Sigmoid colon (tissue), 7 donors: ENCODE results near the gene DPP6. TPM values are rescaled to one million over a fixed set of nuclear protein-coding genes. Genes with fewer than 3 reads are reported as not detected.

Source experiments
- DNase-seq: peaks from one replicate; pipeline ENCODE4 v3.0.0-alpha.2; 2019
- H3K27ac ChIP-seq, 4 donors: fragments of 200-600 bp; sonication (generic); one replicate each; pipeline ENCODE4 v1.5.1; 2016 to 2019; ENCODE audit warnings: mild to moderate bottlenecking in 1 of 4
- H3K27me3 ChIP-seq, 3 donors: fragments of 200-600 bp; sonication (generic); one replicate each; pipeline ENCODE4 v1.5.1; 2019; ENCODE audit warnings: mild to moderate bottlenecking in 1 of 3
- H3K36me3 ChIP-seq, 4 donors: fragments of 200-600 bp; sonication (generic); one replicate each; pipeline ENCODE4 v1.5.1; 2016 to 2019
- H3K4me1 ChIP-seq, 4 donors: fragments of 200-600 bp; sonication (generic); one replicate each; pipeline ENCODE4 v1.5.1; 2017 to 2019
- H3K4me3 ChIP-seq, 4 donors: fragments of 200-600 bp; sonication (generic); one replicate each; pipeline ENCODE4 v1.5.1; 2017 to 2019; ENCODE audit warnings: mild to moderate bottlenecking in 2 of 4, moderate library complexity in 1 of 4
- H3K9me3 ChIP-seq, 4 donors: fragments of 200-600 bp in 3 of 4; sonication (generic) in 3 of 4; one replicate each; pipeline versions ENCODE4 v1.5.1 to v1.6.1; 2013 to 2019
- CTCF ChIP-seq, 4 experiments: fragments of 450-650 bp in 3 of 4; fragments of 200-600 bp in 1 of 4; IDR thresholded peaks; one replicate each; pipeline ENCODE4 v1.5.1; 2016 to 2019; ENCODE audit warnings: antibody characterized with exemption in 4 of 4, mild to moderate bottlenecking in 3 of 4, moderate library complexity in 2 of 4
- EP300 ChIP-seq, 4 donors: sonication (generic); formaldehyde crosslinking; IDR thresholded peaks; one replicate each; pipeline ENCODE4 v1.6.1; 2017; ENCODE audit warnings: antibody characterized with exemption in 4 of 4
- POLR2A ChIP-seq, 2 donors: fragments of 450-650 bp; IDR thresholded peaks; one replicate each; pipeline ENCODE4 v1.6.1; 2016; ENCODE audit warnings: antibody characterized with exemption in 2 of 2, mild to moderate bottlenecking in 2 of 2, moderate library complexity in 2 of 2
- POLR2AphosphoS5 ChIP-seq, 4 donors: sonication (generic); formaldehyde crosslinking; IDR thresholded peaks; one replicate each; pipeline ENCODE4 v1.6.1; 2017; ENCODE audit warnings: antibody characterized with exemption in 4 of 4
- WGBS, 2 donors: extraction: QIAGEN DNeasy Blood & Tissue Kit; methylation state at CpG; one replicate each; pipeline ENCODE4 v1.1.7; 2013; 5-methylcytosine and 5-hydroxymethylcytosine counted together
- intact Hi-C: fragments of 100-400 bp; cut with DNase I; formaldehyde crosslinking; loops from one replicate; pipeline ENCODE4 v1.15.1; 2023
- polyA plus RNA-seq, 3 donors: library from polyadenylated mRNA; stranded (reverse); fragments of 200-250 nt; gene quantifications; one replicate each; pipeline ENCODE4 v1.2.3, GENCODE V29; 2013
- total RNA-seq, 4 donors: library from RNA; depleted of rRNA; stranded (reverse); fragments of >200 nt; gene quantifications; one replicate each; pipeline ENCODE4 v1.1.0, GENCODE V29; 2016
- donor health status: healthy with polysubstance abuse.
- donor health status: Bipolar disorder and iron deficiency.
- donor health status: healthy.

The DPP6 gene
- total and polyA plus RNA-seq, 7 donors = 1.2 to 53.2 (median 41.0) TPM; not detected in 1

GRCh38 chr7:154388999-154389398 is 336.8 kb downstream of the DPP6 start:
- intact Hi-C loops = no loop called here
- H3K4me1 ChIP-seq = no peaks in the 10 kb centered on the region
- TF ChIP-seq EP300 (IDR thresholded peaks at IDR 0.05) (no peak), CTCF (IDR thresholded peaks at IDR 0.05) (no peak), POLR2A (IDR thresholded peaks at IDR 0.05) (no peak), POLR2AphosphoS5 (IDR thresholded peaks at IDR 0.05) (no peak)
- no peak overlapping the region for H3K4me3 ChIP-seq
- DNase-seq = no peak
- H3K9me3 ChIP-seq = no peaks in the 10 kb centered on the region
- 70 to 77% methylated on average over 10 of the region's 10 CpGs for WGBS, 2 donors
- H3K36me3 ChIP-seq = no peaks in the 10 kb centered on the region
- no peak overlapping the region for H3K27ac ChIP-seq
- no peaks in the 10 kb centered on the region for H3K27me3 ChIP-seq

GRCh38 chr7:154390961-154391360 is 338.8 kb downstream of the DPP6 start:
- 96 to 97% methylated on average over 17 of the region's 17 CpGs for WGBS, 2 donors
- H3K36me3 ChIP-seq = no peaks in the 10 kb centered on the region
- no peak overlapping the region for H3K27ac ChIP-seq
- no peaks in the 10 kb centered on the region for H3K4me1 ChIP-seq
- intact Hi-C loops = no loop called here
- no peak for DNase-seq
- no peak overlapping the region for H3K4me3 ChIP-seq
- no peaks in the 10 kb centered on the region for H3K27me3 ChIP-seq
- TF ChIP-seq POLR2A (IDR thresholded peaks at IDR 0.05) (no peak), EP300 (IDR thresholded peaks at IDR 0.05) (no peak), CTCF (IDR thresholded peaks at IDR 0.05) (no peak), POLR2AphosphoS5 (IDR thresholded peaks at IDR 0.05) (no peak)
- no peaks in the 10 kb centered on the region for H3K9me3 ChIP-seq

GRCh38 chr7:154394804-154395203 is 342.6 kb downstream of the DPP6 start:
- WGBS, 2 donors = 85 to 87% methylated on average over 2 of the region's 2 CpGs
- TF ChIP-seq CTCF (IDR thresholded peaks at IDR 0.05) (no peak), EP300 (IDR thresholded peaks at IDR 0.05) (no peak), POLR2A (IDR thresholded peaks at IDR 0.05) (no peak), POLR2AphosphoS5 (IDR thresholded peaks at IDR 0.05) (no peak)
- intact Hi-C loops = no loop called here
- H3K36me3 ChIP-seq = no peaks in the 10 kb centered on the region
- no peaks in the 10 kb centered on the region for H3K27me3 ChIP-seq
- H3K27ac ChIP-seq = no peak overlapping the region
- no peaks in the 10 kb centered on the region for H3K4me1 ChIP-seq
- H3K9me3 ChIP-seq = no peaks in the 10 kb centered on the region
- H3K4me3 ChIP-seq = no peak overlapping the region
- DNase-seq = no peak

GRCh38 chr7:154406312-154406711 is 354.1 kb downstream of the DPP6 start:
- TF ChIP-seq EP300 (IDR thresholded peaks at IDR 0.05) (no peak), CTCF (IDR thresholded peaks at IDR 0.05) (no peak), POLR2A (IDR thresholded peaks at IDR 0.05) (no peak), POLR2AphosphoS5 (IDR thresholded peaks at IDR 0.05) (no peak)
- intact Hi-C loops = no loop called here
- Histone ChIP-seq H3K4me3 (no peak overlapping the region), H3K36me3 (no peaks in the 10 kb centered on the region), H3K27me3 (no peaks in the 10 kb centered on the region), H3K4me1 (no peaks in the 10 kb centered on the region), H3K9me3 (no peaks in the 10 kb centered on the region), H3K27ac (no peak overlapping the region)
- no peak for DNase-seq
- WGBS, 2 donors = 89% methylated on average over 8 of the region's 8 CpGs

GRCh38 chr7:154409703-154410311 is 357.6 kb downstream of the DPP6 start:
- no peaks in the 10 kb centered on the region for H3K4me1 ChIP-seq
- H3K27ac ChIP-seq = no peak overlapping the region
- 40 to 43% methylated on average over 5 of the region's 5 CpGs for WGBS, 2 donors
- TF ChIP-seq EP300 (IDR thresholded peaks at IDR 0.05) (no peak), POLR2AphosphoS5 (IDR thresholded peaks at IDR 0.05) (no peak), CTCF (IDR thresholded peaks at IDR 0.05) (no peak), POLR2A (IDR thresholded peaks at IDR 0.05) (no peak)
- no peaks in the 10 kb centered on the region for H3K27me3 ChIP-seq
- no peak for DNase-seq
- H3K4me3 ChIP-seq = no peak overlapping the region
- intact Hi-C loops = no loop called here
- H3K9me3 ChIP-seq = no peaks in the 10 kb centered on the region
- H3K36me3 ChIP-seq = no peaks in the 10 kb centered on the region
